H1 (cell line): ENCODE data around the gene PIP5K1B.

Experiments used
- CHD2 ChIP-seq: IDR thresholded peaks from 2 replicates; pipeline ENCODE4 v1.6.1; 2012; ENCODE audit warnings: low read length, improper control_type of control experiment
- GTF2F1 ChIP-seq: IDR thresholded peaks from 2 replicates; pipeline ENCODE4 v1.6.1; 2012; ENCODE audit warnings: low read depth, low read length, improper control_type of control experiment, borderline replicate concordance
- POLR2A ChIP-seq, 2 experiments: IDR thresholded peaks; 1 replicate in 1 of 2; 2 replicates in 1 of 2; pipeline ENCODE4 v1.6.1; 2011; ENCODE audit warnings: low read depth in 2 of 2, low read length in 2 of 2, mild to moderate bottlenecking in 2 of 2; ENCODE audit errors: control extremely low read depth in 1 of 2
- RAD21 ChIP-seq, 2 experiments: IDR thresholded peaks in 1 of 2; conservative IDR thresholded peaks in 1 of 2; 2 replicates each; pipeline ENCODE4 v1.6.1; 2011; ENCODE audit warnings: low read depth in 2 of 2, low read length in 2 of 2, improper control_type of control experiment in 1 of 2, inconsistent platforms in 1 of 2, mild to moderate bottlenecking in 1 of 2, moderate library complexity in 1 of 2
- YY1 ChIP-seq: IDR thresholded peaks from 2 replicates; pipeline ENCODE4 v1.6.1; 2011; ENCODE audit warnings: low read depth, mild to moderate bottlenecking, low read length
- ZNF274 ChIP-seq: IDR thresholded peaks from 2 replicates; pipeline ENCODE4 v1.7.0; 2012; ENCODE audit warnings: low read length, borderline replicate concordance; ENCODE audit errors: extremely low read depth
- TF ChIP-seq, protein P1 (sequence below): IDR thresholded peaks from 2 replicates; pipeline ENCODE4 v1.6.1; 2011; ENCODE audit warnings: low read depth, mild to moderate bottlenecking, low read length; ENCODE audit not compliant: insufficient read depth
- TF ChIP-seq, protein P2 (sequence below): IDR thresholded peaks from 2 replicates; pipeline ENCODE4 v1.6.1; 2012; ENCODE audit warnings: inconsistent platforms

DNA sequence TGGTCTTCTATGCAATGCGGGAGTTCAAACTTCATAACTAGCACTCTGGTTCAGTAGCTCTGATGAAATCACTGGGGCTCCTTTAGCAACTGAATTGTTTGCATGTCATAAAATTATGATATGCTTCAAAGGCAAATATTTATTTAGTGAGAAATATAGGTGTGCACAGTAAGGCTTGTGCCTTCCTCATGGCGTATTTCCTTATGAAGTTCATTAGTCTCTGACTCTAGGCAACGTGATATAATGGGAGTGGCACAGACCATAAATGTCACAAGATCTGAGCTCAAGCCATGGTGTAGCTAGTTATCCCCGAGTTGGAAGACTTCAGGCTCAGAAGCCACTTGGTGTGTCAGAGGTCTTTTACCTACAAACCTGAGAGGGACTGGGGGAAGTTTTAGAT lies 35.5 kb downstream of the PIP5K1B start:
- TF ChIP-seq GTF2F1 (no peak), ZNF274 (no peak), CHD2 (no peak), RAD21 (IDR thresholded peaks at IDR 0.05 in 1 of 2, conservative IDR thresholded peaks at IDR 0.05 in 1 of 2; ENCODE audit: low read depth in 2 of 2, low read length in 2 of 2) (no peak), YY1 (no peak), POLR2A (IDR thresholded peaks at IDR 0.05; ENCODE audit: control extremely low read depth in 1 of 2, low read depth in 2 of 2, low read length in 2 of 2) (no peak)
- TF ChIP-seq, protein P1, sequence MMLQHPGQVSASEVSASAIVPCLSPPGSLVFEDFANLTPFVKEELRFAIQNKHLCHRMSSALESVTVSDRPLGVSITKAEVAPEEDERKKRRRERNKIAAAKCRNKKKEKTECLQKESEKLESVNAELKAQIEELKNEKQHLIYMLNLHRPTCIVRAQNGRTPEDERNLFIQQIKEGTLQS = no peak
- TF ChIP-seq, protein P2, sequence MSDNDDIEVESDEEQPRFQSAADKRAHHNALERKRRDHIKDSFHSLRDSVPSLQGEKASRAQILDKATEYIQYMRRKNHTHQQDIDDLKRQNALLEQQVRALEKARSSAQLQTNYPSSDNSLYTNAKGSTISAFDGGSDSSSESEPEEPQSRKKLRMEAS = no peak
